T-cell (primary cell): ENCODE measurements around the gene ANKDD1A. TPM values are rescaled to one million over a fixed set of nuclear protein-coding genes. Genes with fewer than 3 reads are reported as not detected.

ENCODE experiments used
- ATAC-seq, 4 experiments: fragments of 200-7000 bp in 3 of 4; fragments of 150-1000 bp in 1 of 4; cut with Tn5 transposase; replicated peaks in 1 of 4; 1 replicate in 3 of 4; 2 replicates in 1 of 4; pipeline ENCODE4 v1.10.0; 2021; ENCODE audit warnings: moderate library complexity in 3 of 4, mild to moderate bottlenecking in 2 of 4, moderate number of reproducible peaks in 1 of 4
- CTCF ChIA-PET, 2 donors: fragments of 300-600 bp; sonication (Branson Sonifier 250); formaldehyde crosslinking; loops; one replicate each; lab custom pipeline; 2022; ENCODE audit warnings: antibody characterized with exemption in 2 of 2; lab: Charles Lee
- POLR2A ChIA-PET, 2 donors: fragments of 300-600 bp; sonication (Branson Sonifier 250); formaldehyde crosslinking; loops; one replicate each; lab custom pipeline; 2022; ENCODE audit warnings: antibody characterized with exemption in 2 of 2; lab: Charles Lee
- DNase-seq, 35 experiments: peaks; one replicate each; pipeline versions ENCODE4 v3.0.0 to v3.0.0-alpha.2; 2013 to 2023
- H3K27ac ChIP-seq: one replicate; pipeline ENCODE4 v1.5.1; 2013; ENCODE audit warnings: low read length
- H3K27me3 ChIP-seq, 2 experiments: replicated peaks in 1 of 2; 1 replicate in 1 of 2; 2 replicates in 1 of 2; pipeline versions ENCODE4 v1.6.1 to v1.7.0; 2013; ENCODE audit warnings: low read length in 1 of 2, mixed read lengths in 1 of 2; ENCODE audit not compliant: control insufficient read depth in 2 of 2, insufficient read depth in 2 of 2; ENCODE audit errors: extremely low read depth in 1 of 2
- H3K36me3 ChIP-seq, 2 donors: 1 replicate in 1 of 2; 2 replicates in 1 of 2; pipeline versions ENCODE4 v1.6.1 to v1.7.0; 2013; ENCODE audit warnings: low read length in 1 of 2; ENCODE audit not compliant: control insufficient read depth in 2 of 2, insufficient read depth in 1 of 2; ENCODE audit errors: extremely low read depth in 1 of 2
- H3K4me1 ChIP-seq, 2 experiments: 1 replicate in 1 of 2; 2 replicates in 1 of 2; pipeline versions ENCODE4 v1.6.1 to v1.7.0; 2013; ENCODE audit warnings: low read length in 2 of 2, mixed read lengths in 1 of 2; ENCODE audit not compliant: insufficient read depth in 2 of 2, control insufficient read depth in 1 of 2; ENCODE audit errors: extremely low read depth in 1 of 2
- H3K4me3 ChIP-seq, 2 donors: 1 replicate in 1 of 2; 2 replicates in 1 of 2; pipeline versions ENCODE4 v1.5.1 to v1.7.0; 2013; ENCODE audit warnings: mild to moderate bottlenecking in 2 of 2, low read length in 1 of 2, moderate library complexity in 1 of 2; ENCODE audit not compliant: control insufficient read depth in 1 of 2; ENCODE audit errors: extremely low read depth in 1 of 2
- H3K9me3 ChIP-seq: 2 replicates; pipeline ENCODE4 v1.7.0; 2013
- H3K27ac Mint-ChIP-seq, 2 donors: one replicate each; pipeline ENCODE4 v1.8.0; 2020 to 2021; ENCODE audit warnings: mild to moderate bottlenecking in 2 of 2, mixed read lengths in 2 of 2
- H3K27me3 Mint-ChIP-seq, 2 donors: one replicate each; pipeline ENCODE4 v1.8.0; 2021 to 2022; ENCODE audit warnings: mixed read lengths in 2 of 2
- H3K36me3 Mint-ChIP-seq: one replicate; pipeline ENCODE4 v1.8.0; 2021; ENCODE audit warnings: mixed read lengths
- H3K4me1 Mint-ChIP-seq, 3 donors: one replicate each; pipeline ENCODE4 v1.8.0; 2020 to 2022; ENCODE audit warnings: mixed read lengths in 3 of 3, mild to moderate bottlenecking in 1 of 3
- H3K4me3 Mint-ChIP-seq, 3 donors: one replicate each; pipeline ENCODE4 v1.8.0; 2020 to 2022; ENCODE audit warnings: mild to moderate bottlenecking in 3 of 3, mixed read lengths in 3 of 3, moderate library complexity in 3 of 3
- H3K9me3 Mint-ChIP-seq, 3 donors: one replicate each; pipeline ENCODE4 v1.8.0; 2020 to 2022; ENCODE audit warnings: mixed read lengths in 3 of 3
- WGBS: methylation state at CpG from one replicate; pipeline ENCODE4 v1.1.5; 2013; ENCODE audit warnings: missing lambda C conversion rate; ENCODE audit not compliant: insufficient coverage; 5-methylcytosine and 5-hydroxymethylcytosine counted together
- total RNA-seq, 35 experiments: library from RNA in 6 of 35; stranded (reverse) in 6 of 35; fragments of 120-200 nt in 1 of 35; gene quantifications; one replicate each; pipeline versions ENCODE4 v1.2.1 to v1.2.4 and lab custom pipeline; 2013 to 2026

ANKDD1A gene
- total RNA-seq, 5 donors from 2014 or later (not counting 1 experiment from before 2014, with no cell fraction given) = 1.7 to 13.4 (median 7.9) TPM

DNA sequence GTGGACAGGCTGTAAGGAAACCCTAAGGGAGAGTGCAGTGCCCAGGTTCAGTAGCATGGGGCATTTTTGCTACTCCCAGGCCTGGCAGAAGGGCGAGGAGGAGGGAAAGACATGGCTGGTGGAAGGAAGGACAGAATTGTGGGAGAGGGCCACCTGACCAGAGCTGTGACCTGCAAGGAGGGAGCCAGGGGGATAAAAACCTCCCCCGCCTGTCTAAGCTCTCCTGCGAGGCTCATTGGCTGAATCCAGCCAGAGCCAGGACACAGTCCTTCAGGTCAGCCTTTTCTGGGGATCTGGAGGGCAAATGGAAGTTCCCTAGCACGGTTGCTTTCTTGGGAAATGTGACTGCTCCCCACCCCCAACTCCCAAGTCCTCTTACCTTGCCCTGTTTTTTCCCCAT, 13.3 kb upstream of the ANKDD1A start:
- Histone ChIP-seq H3K9me3 (no peaks in the 10 kb centered on the region), H3K27me3 (no peaks in the 10 kb centered on the region), H3K4me3 (no peak overlapping the region), H3K27ac (no peak overlapping the region), H3K4me1 (peaks cover 38 to 62% of the 10 kb centered on the region in 2 experiments), H3K36me3 (peaks cover 0 to 3% of the 10 kb centered on the region in 2 donors)
- DNase-seq (no peak), ATAC-seq (no peak)
- Mint-ChIP-seq H3K9me3 (peaks cover 0 to 7% (median 2%) of the 10 kb centered on the region in 3 donors), H3K36me3 (peaks cover 11% of the 10 kb centered on the region), H3K4me1 (peaks cover 60 to 73% (median 66%) of the 10 kb centered on the region in 3 donors), H3K27me3 (no peaks in the 10 kb centered on the region), H3K27ac (peak overlapping the region; percentile 66 to 97), H3K4me3 (no peak overlapping the region)
- 90% methylated on average over 3 of the region's 4 CpGs for WGBS
- ChIA-PET POLR2A (interaction anchor here in 1 of 2 donors (0.7 kb wide), 1 partner anchor 391 kb away, joined by 3 read pairs; no protein-coding TSS in a partner anchor), CTCF (no interaction called here)

DNA sequence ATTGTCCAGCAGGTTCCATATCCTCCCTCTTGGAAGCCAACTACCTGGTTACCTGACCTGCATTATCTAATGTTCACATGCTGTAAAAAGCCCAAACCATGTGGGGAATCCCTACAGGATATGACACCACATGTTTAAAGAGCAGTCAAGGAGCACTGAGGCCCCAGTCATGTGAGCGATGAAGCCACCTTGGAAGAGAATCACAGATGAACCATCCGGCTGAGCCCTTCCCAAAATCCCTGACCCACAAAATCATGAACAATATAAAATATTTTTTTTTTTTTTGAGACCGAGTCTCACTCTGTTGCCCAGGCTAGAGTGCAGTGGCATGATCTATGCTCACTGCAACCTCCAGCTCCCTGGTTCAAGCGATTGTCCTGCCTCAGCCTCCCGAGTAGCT, 10.6 kb upstream of the ANKDD1A start:
- no peaks in the 10 kb centered on the region for H3K9me3 ChIP-seq
- DNase-seq = peak in 1 of 35 experiments; percentile 18
- CTCF ChIA-PET = interaction anchor here in 1 of 2 donors (0.8 to 1.1 kb wide), 3 partner anchors 64 to 168 kb away, joined by 3 to 4 read pairs (median 4); no protein-coding TSS in a partner anchor
- no peak overlapping the region for H3K27ac ChIP-seq
- Mint-ChIP-seq H3K27me3 (no peaks in the 10 kb centered on the region), H3K36me3 (peaks cover 11% of the 10 kb centered on the region), H3K4me1 (peaks cover 49 to 65% (median 61%) of the 10 kb centered on the region in 3 donors), H3K9me3 (peaks cover 0 to 7% (median 2%) of the 10 kb centered on the region in 3 donors), H3K27ac (peak overlapping the region in 1 of 2 donors; percentile 58), H3K4me3 (no peak overlapping the region)
- WGBS = 86% methylated on average over 2 of the region's 5 CpGs
- H3K4me1 ChIP-seq = peaks cover 15 to 53% of the 10 kb centered on the region in 2 experiments
- no peaks in the 10 kb centered on the region for H3K27me3 ChIP-seq
- POLR2A ChIA-PET = interaction anchor here in 1 of 2 donors (0.7 kb wide), 1 partner anchor 12 kb away, joined by 7 read pairs; no protein-coding TSS in a partner anchor
- H3K36me3 ChIP-seq = peaks cover 0 to 3% of the 10 kb centered on the region in 2 donors
- no peak for ATAC-seq
- no peak overlapping the region for H3K4me3 ChIP-seq

DNA sequence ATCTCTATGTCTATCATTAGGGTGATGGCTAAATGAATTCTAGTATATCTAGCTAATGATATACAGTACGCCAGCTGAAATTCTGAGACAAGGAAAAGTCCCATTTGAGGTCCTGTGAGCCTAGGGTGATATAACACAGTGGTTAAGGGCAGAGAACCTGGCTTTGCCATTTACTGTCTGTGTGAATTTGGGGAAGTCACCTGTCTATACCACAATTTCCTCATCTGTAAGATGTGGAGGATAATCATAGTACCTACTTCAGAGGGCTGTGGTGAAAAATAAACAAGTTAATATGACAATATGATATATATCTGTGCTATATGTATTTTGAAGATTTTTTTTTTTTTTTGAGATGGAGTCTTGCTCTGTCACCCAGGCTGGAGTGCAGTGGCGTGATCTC, 9.8 kb upstream of the ANKDD1A start:
- peak; percentile 65 to 91 (median 78) for ATAC-seq
- peak overlapping the region in 1 of 3 donors; percentile 32 for H3K4me3 Mint-ChIP-seq
- no peak overlapping the region for H3K27ac ChIP-seq

DNA sequence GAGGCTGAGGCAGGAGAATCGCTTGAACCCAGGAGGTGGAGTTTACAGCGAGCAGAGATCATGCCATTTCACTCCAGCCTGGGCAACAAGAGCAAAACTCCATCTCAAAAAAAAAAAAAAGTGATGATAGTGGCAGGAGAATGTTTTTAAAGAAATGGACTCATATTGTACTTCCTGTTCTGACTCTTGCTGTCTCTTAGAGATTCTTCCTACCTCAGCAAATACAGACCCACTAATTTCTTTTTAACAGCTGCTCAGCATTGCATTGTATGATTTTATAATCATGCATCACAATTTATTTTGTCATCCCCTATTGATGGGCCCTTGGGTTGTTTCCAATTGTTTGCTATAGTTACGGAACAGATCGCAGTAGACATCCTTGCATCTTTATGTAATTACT, 8.8 kb upstream of the ANKDD1A start:
- Histone ChIP-seq H3K36me3 (peaks cover 0 to 3% of the 10 kb centered on the region in 2 donors), H3K9me3 (no peaks in the 10 kb centered on the region), H3K27ac (no peak overlapping the region), H3K4me3 (no peak overlapping the region), H3K4me1 (peaks cover 11 to 37% of the 10 kb centered on the region in 2 experiments), H3K27me3 (peaks cover 0 to 4% of the 10 kb centered on the region in 2 experiments)
- peaks cover 11% of the 10 kb centered on the region for H3K36me3 Mint-ChIP-seq
- peaks cover 0 to 7% (median 2%) of the 10 kb centered on the region in 3 donors for H3K9me3 Mint-ChIP-seq
- no peaks in the 10 kb centered on the region for H3K27me3 Mint-ChIP-seq
- WGBS = no CpG with 5 or more reads among the region's 4 CpGs
- DNase-seq = no peak
- peaks cover 40 to 51% (median 49%) of the 10 kb centered on the region in 3 donors for H3K4me1 Mint-ChIP-seq
- H3K4me3 Mint-ChIP-seq = peak overlapping the region in 1 of 3 donors; percentile 32
- CTCF ChIA-PET = interaction anchor here (0.6 to 0.8 kb wide), 3 partner anchors 9 to 320 kb away, joined by 3 to 10 read pairs (median 3); no protein-coding TSS in a partner anchor
- POLR2A ChIA-PET = no interaction called here
- ATAC-seq = no peak
- H3K27ac Mint-ChIP-seq = peak overlapping the region in 1 of 2 donors; percentile 44

More for the DNA sequence above, 9.8 kb upstream of the ANKDD1A start:
- H3K9me3 ChIP-seq = no peaks in the 10 kb centered on the region
- peaks cover 0 to 4% of the 10 kb centered on the region in 2 experiments for H3K27me3 ChIP-seq
- DNase-seq = peak in 8 of 35 experiments; percentile 18 to 80 (median 27)
- Mint-ChIP-seq H3K9me3 (peaks cover 0 to 7% (median 2%) of the 10 kb centered on the region in 3 donors), H3K36me3 (peaks cover 11% of the 10 kb centered on the region), H3K27ac (no peak overlapping the region), H3K27me3 (no peaks in the 10 kb centered on the region), H3K4me1 (peaks cover 41 to 60% (median 53%) of the 10 kb centered on the region in 3 donors)
- no peak overlapping the region for H3K4me3 ChIP-seq
- H3K36me3 ChIP-seq = peaks cover 0 to 3% of the 10 kb centered on the region in 2 donors
- peaks cover 11 to 46% of the 10 kb centered on the region in 2 experiments for H3K4me1 ChIP-seq
- CTCF ChIA-PET = interaction anchor here in 1 of 2 donors (0.7 to 1.1 kb wide), 5 partner anchors 8 to 321 kb away, joined by 3 to 4 read pairs (median 3); no protein-coding TSS in a partner anchor
- POLR2A ChIA-PET = interaction anchor here in 1 of 2 donors (0.7 kb wide), 2 partner anchors 13 to 45 kb away, joined by 6 to 7 read pairs; no protein-coding TSS in a partner anchor
- 40% methylated on average over 1 of the region's 2 CpGs for WGBS

DNA sequence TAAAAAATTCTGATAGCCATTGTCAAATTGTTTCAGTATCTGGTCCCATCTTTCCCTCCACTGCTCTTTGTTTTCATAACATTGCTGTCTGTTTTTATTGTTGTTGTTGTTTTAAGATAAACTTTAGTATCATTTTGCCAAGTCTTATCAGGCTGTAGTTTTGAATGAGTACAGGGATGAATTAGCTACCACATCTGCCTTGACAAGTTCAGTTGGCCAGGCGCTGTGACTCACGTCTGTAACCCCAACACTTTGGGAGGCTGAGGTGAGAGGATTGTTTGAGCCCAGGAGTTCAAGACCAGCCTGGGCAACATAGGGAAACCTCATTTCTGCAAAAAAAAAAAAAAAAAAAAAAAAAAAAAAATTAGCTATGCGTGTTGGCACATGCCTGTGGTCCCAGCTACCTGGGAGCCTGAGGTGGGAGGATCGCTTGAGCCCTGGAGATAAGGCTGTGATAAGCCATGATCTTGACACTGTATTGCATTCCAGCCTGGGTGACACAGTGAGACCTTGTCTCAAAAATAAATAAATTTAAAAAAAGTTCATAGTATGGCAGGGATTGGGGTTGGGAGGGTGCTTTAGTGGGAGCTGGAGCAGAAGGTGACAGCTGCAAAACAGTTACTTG, 8.3 kb upstream of the ANKDD1A start:
- Histone ChIP-seq H3K9me3 (no peaks in the 10 kb centered on the region), H3K36me3 (peaks cover 0 to 3% of the 10 kb centered on the region in 2 donors), H3K4me3 (no peak overlapping the region), H3K27me3 (peaks cover 0 to 4% of the 10 kb centered on the region in 2 experiments), H3K27ac (no peak overlapping the region), H3K4me1 (peaks cover 11 to 35% of the 10 kb centered on the region in 2 experiments)
- Mint-ChIP-seq H3K36me3 (peaks cover 11% of the 10 kb centered on the region), H3K4me1 (peaks cover 37 to 46% (median 43%) of the 10 kb centered on the region in 3 donors), H3K9me3 (peaks cover 0 to 7% (median 2%) of the 10 kb centered on the region in 3 donors), H3K27me3 (no peaks in the 10 kb centered on the region), H3K4me3 (peak overlapping the region in 1 of 3 donors; percentile 32), H3K27ac (peak overlapping the region in 1 of 2 donors; percentile 28)
- POLR2A ChIA-PET = interaction anchor here in 1 of 2 donors (0.6 kb wide), 3 partner anchors 9 to 60 kb away, joined by 3 to 9 read pairs (median 7); no protein-coding TSS in a partner anchor
- 100% methylated on average over 1 of the region's 4 CpGs for WGBS
- CTCF ChIA-PET = interaction anchor here (0.6 to 1.4 kb wide), 5 partner anchors 9 to 185 kb away, joined by 3 to 10 read pairs (median 5); no protein-coding TSS in a partner anchor
- DNase-seq = no peak
- no peak for ATAC-seq

DNA sequence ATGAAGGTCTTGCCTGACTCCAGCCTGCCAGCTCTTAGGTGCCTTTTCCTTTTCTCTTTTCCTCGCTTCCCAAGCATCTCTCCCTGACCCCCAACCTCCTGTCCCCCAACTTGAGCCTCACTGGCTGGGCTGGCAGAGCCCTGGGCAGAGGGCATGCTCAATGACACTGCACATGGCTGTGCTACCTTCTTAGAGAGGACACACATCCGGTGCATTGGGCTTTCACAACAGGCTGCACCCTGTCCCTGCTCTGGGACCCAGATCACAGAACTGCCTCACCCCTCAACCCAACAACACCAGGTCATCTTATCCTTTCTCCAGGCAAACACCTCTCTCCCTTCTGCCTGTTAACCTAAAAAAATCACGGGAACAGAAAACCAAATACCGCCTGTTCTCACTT, 7.5 kb upstream of the ANKDD1A start:
- POLR2A ChIA-PET = interaction anchor here in 1 of 2 donors (0.6 kb wide), 3 partner anchors 10 to 61 kb away, joined by 3 to 9 read pairs (median 7); no protein-coding TSS in a partner anchor
- no peaks in the 10 kb centered on the region for H3K9me3 ChIP-seq
- H3K4me1 ChIP-seq = peaks cover 11 to 35% of the 10 kb centered on the region in 2 experiments
- Mint-ChIP-seq H3K4me3 (peak overlapping the region in 1 of 3 donors; percentile 35), H3K27me3 (no peaks in the 10 kb centered on the region), H3K36me3 (peaks cover 10% of the 10 kb centered on the region), H3K27ac (peak overlapping the region in 1 of 2 donors; percentile 45), H3K4me1 (peaks cover 37 to 45% (median 42%) of the 10 kb centered on the region in 3 donors), H3K9me3 (peaks cover 0 to 7% (median 2%) of the 10 kb centered on the region in 3 donors)
- 89% methylated on average over 2 of the region's 4 CpGs for WGBS
- ATAC-seq (no peak), DNase-seq (no peak)
- H3K27me3 ChIP-seq = peaks cover 0 to 4% of the 10 kb centered on the region in 2 experiments
- peaks cover 0 to under 1% of the 10 kb centered on the region in 2 donors for H3K36me3 ChIP-seq
- no peak overlapping the region for H3K4me3 ChIP-seq
- CTCF ChIA-PET = interaction anchor here (0.6 to 3.0 kb wide), 5 partner anchors 10 to 172 kb away, joined by 3 to 18 read pairs (median 5); no protein-coding TSS in a partner anchor
- H3K27ac ChIP-seq = no peak overlapping the region
